GM21526 (cell line): ENCODE measurements around the gene PLGRKT.
A peak's percentile ranks its signal among the peaks of the same experiment; 100 is the strongest.
"Not testable (repeated sequence)": the region's sequence is repeated elsewhere in the genome, so short reads cannot be mapped to it uniquely, and the experiment has no call there.

Source experiments
- ATAC-seq: cut with Tn5 transposase; IDR thresholded peaks from one replicate; pipeline ENCODE4 v1.9.1; 2021; ENCODE audit warnings: moderate library complexity; ENCODE audit not compliant: unreplicated experiment, low FRiP score

Gene PLGRKT

DNA sequence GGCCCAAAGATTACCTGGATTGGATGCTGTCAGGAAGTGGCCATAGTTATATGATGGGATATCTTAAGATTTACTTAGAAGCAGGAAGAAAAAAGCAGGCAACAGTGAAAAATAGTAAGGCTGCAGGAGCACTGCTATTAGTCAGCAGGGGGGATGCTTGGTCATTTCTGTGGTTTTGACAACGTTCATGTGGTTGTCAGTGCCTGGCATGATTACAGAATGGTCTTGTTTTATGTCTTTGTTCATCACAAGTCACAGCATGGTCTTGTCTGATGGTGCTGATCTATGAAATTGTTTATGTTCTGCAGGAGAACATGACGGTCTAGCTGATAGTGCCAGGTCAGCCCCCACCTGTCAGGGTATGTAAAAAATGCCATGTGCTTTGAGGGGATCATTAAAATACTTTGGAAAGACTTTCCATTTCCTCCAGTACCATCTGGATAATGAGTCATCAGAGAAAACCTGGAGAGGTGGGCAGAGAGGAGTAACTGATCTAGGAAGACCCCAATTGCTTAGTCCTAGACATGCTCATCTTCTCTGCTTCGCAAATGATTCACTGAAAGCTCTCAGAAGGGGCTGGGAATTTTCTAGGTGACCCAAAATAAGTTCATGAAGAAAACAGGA, 48.5 kb downstream of the PLGRKT start:
- no peak for ATAC-seq

DNA sequence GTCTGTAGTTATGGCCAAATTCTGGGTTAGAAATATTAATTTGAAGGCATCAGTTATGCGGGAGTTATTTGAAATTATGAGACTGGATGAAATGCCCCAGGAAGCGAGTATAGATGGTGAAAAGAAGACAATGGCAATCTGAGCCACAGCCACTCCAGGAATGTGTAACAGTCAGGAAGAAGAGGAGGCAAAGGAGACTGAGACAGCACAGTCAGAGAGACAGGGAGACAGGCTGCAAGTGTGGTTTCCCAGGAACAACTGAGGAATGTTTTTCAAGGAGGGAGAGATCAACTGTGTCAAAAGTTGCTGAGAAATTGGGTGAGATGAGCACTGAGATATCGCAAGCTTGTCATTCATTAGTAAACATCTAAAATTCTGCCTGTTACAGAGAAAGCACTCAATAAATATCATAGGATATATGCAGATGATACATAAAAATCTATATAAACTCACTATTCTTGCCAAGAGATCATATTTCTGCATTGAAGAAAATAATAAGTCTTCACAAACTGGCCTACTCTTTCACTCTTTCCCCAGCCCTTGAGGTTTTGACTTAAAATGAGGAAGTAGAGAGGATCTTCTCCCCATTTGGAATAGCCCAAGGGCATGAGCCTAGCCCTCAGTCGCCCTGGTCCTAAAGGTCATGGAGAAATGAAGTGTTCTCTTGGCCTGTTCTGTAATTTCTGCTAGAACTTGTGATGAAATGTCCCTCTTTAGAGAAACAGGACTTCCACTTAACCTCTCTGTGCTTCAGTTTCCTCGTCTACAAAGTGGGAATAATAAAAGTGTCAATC, 49.5 kb downstream of the PLGRKT start:
- no peak for ATAC-seq

DNA sequence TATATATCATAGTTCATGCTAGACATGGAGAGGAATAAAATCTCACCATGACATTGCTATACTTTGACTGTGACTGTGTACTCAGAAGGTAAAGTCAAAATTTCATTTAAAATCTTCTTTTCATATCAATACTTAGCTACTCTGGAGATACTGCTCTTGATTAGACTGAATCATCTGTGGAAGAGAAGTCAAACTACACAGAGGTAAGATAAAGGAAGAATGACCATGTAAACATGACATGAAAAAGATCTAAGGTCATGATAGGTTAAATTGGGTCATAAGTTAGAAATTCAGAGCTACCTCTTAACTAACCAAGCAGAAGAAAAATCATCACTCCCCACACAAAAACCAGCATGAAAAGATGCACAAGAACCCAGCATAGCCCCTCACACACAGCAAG, 53.3 kb downstream of the PLGRKT start:
- ATAC-seq = no peak

DNA sequence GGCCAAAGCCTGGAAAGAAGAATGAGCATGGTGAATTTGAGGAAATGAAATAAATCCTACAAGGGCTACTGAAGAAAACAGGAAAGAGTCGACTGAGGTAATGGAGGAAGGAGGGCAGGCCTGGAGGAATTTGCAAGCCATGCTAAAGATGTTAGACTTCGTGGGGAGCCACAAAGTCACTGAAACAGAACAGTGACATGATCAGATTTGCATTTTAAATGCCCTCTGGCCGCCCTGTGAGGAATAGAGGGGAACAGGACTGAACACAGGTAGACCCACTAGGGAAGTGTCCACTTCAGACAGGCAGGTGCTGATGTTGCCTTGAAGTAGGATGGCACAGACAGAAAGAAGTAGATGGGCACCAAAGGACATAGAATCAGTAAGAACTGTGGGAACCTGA, 55.2 kb downstream of the PLGRKT start:
- ATAC-seq = no peak

DNA sequence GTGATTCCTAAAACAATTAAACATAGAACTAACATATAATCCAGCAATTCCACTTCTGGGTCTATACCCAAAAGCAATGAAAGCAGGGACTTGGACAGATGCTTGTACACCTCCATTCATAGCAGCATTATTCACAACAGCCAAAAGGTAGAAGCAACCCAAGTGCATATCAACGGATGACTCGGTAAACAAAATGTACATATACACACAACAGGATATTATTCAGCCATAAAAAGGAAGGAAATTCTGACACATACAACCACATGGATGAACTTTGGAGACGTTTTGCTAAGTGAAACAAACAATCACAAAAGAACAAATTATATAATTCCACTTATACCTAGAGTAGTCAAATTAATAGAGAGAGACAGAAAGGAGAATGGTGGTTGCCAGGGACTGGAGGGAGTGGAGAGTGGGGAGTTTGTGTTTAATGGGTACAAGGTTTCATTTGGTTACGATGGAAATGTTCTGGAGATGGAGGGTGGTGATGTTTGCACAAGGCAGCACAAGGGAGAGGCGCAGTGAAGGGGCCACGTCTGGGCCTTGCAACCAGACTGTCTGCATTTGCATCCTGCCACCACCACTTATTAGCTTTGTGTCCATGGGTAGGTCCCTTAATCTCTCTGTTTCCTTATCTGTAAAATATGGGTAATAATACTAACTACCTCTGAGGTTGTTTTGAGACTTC, 61.8 kb downstream of the PLGRKT start:
- no peak for ATAC-seq

DNA sequence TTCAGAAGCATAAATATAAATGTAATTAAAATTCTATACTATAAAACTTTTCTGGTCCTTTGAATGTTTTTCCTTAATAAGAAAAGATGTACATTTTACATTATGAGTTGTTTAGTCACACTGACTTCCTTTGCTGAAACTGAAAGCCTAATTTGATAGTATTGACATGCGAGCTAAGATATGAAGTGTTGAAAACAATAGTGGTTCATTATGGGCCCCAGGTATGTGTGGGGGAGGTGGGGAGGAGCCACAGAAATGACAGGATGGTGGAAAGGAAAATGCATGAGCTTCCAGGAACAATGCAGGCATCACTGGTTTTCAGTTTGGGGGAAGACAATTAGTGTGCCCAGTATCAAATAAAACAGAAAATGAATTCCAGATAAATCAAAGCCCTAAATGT, 62.6 kb downstream of the PLGRKT start:
- ATAC-seq = no peak

DNA sequence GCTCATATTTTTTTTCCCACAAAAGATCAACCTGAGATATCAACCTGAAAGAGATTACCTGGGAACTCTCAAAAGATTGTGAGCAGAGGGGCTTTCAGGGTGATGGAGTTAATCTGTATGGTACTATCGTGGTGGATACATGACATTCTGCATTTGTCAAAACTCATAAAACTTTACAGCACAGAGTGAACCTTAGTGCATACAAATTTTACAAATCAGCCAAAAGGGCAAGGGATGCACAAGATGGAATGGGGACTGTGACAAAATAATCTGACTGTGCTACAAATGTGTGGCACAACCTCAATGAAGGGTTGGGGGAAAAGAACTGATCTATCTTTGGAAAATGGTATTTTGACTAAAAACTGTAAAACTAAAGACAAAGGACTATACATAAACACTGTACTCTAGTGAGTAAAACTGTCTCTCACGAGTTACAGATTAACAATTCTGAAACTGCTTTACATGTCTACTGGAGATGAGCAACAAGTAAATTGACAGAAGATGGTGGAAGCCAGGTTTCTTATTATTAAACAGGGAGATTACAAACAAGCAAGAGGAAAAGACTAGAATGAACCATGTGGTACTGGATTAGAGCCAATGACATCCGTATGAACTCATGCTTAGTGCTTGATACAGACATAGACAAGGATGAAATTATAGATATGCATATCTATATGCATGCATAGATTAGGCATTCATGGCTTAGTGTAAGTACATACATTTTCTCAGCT, 73.3 kb downstream of the PLGRKT start:
- ATAC-seq = no peak

DNA sequence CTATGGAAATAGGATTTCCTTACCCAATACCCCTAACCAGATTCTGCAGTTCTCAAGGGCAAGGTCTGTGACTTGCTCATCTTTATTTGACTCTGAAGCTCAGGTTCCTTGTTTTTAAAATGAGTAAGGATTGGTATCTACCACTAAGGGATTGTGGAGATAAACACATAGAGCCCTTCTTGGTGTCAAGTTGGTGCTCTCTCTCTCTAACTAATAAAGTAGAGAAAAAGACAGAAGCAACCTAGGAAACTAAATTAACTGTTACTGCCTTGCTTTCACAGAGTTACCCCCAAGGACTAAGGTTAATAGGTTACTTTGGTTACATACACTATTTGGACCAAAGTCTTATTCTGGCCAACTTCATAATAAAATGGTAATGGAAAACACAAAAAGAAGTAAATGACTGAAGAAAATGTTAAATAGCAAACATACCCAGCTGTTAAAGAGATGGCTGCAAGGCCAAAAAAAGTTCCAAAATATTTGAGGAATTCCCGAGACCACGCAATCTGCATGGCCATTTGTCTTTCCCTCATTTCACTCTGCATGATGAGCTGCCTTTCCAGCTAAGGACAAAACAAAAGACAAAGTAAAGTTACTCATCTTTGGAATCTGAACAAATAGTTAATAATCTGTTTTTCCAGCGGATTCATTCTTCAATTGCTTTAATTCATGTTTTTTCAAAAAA, 76.3 kb downstream of the PLGRKT start:
- ATAC-seq = no peak

DNA sequence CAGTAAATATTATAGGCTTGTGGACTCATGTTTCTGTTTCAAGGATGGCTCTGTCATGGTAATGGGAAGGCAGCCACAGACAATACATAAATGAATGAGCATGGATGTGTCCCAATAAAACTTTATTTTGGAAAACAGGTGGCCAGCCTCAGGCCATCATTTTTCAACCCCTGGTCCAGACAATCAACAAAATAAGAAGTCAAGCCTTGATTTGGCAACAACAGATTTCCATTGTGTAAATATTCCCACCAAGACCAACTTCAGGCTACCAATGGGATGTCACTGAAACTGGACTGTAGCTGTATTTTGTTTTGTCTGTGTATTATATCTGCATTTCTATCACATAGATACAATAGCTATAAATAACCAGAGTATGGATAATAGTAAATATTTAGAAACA, 77.4 kb downstream of the PLGRKT start:
- ATAC-seq = no peak

DNA sequence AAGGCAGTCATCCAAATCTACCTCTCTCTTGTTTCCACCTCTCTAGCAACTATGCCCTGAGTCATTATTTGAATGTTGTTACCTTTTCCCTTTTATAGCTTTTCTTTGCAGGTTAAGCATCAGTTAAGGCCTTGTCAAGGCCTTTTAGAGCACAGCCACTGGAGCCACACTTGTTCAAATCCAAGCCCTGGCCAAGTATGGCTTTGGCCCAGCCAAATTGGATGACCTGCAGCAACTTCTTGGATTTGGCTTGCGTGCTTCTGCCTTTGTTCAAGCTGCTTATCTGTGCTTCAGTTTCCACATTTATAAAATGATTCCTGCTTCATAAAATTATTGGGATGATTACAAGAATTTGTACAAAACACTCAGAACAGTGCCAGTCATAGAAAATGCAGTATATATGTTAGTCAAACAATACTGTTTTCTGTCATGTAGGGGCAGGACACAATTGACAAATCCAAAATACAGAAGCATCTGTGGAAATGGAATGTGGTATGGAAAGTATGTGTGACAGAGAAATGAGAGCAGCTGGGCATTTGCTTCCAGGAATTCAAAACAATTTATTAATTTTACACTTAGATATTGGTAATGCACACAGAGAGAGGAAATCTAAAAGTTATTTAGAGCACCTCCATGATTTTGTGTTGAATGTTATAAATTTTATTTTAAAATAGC, 80.2 kb downstream of the PLGRKT start:
- ATAC-seq = no peak

DNA sequence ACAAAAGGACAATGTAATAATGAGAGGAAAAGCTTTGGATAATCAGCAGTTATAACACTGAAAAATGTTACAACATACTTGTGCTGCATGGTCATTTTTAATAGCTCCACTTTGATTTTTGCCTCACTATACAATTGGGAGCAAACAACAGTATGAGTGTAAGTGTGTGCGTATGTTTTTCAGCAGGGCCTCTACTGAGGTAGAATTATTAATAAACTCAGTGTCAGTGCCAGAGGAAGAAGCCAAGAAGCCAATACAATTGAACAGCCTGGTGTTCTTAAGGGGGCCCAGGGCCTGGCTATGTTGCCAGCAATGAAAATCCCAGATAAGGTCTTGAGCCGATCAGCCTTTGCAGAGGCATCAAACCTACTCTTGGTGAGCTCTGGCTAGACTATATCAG, 81.9 kb downstream of the PLGRKT start:
- ATAC-seq = no peak

DNA sequence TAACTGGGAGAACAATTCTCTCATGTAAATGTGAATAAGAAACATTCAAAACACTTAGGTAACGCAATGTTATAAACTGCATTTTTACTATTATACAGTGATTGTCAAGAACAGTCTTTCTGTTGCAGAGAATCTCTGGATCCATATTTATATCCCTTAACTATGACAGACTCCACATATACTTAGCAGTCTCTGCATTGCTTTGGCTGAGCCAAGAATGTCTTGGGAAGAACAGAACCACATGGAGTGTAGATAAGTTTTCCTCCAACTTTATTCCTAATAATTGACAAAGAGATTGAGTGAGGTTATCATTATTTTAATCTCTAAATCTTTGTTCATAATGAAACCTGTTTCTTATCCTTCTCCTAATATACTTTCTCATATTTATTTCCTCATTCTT, 82.5 kb downstream of the PLGRKT start:
- no peak for ATAC-seq

DNA sequence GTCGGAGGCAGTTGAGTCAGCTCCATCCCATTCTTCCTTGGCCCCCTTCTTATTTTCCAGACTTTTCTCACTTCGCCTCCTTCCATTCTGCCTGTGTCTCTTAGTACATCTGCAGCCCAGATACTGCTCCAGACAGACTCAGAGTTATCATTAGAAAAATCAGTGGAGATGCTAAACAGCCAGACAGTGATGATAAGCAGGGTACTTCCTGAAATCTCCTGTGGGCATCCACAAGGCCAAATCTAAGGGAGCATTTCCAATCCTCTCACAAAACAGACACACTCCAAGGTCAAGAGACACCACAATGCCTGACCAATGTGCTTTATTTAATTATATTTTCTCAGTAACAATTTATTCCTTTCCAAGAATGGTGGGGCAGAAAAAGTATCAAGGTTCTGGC, 83.5 kb downstream of the PLGRKT start:
- ATAC-seq = no peak

DNA sequence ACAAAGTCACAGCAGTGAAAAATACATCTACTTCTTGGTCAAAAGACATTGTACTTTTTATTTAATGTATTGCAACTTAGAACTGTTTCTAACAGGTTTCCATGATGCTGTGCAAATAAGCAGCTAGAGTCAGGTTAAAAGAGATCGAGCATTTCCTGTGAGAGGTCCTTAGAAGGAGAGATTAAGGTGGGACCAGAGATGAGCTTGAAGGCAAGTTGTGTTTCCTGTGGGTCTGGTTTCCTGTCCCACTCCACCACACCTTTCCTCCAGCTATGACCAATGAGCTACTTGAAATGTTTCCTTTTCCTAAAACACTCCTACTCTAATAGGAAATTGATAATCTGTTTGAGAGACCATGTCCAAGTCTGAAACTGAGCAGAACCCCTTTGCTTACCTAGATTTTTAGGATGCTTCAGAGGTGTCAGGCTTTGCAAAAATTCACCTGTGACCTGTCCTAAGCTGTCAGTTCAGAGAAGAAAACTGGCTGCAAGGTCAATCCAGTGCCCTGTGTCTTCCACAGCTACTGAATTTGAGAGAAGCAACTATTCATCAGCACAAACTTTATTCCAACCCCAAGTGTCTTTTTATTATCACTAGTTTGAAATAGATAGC, 85.0 kb downstream of the PLGRKT start:
- no peak for ATAC-seq

DNA sequence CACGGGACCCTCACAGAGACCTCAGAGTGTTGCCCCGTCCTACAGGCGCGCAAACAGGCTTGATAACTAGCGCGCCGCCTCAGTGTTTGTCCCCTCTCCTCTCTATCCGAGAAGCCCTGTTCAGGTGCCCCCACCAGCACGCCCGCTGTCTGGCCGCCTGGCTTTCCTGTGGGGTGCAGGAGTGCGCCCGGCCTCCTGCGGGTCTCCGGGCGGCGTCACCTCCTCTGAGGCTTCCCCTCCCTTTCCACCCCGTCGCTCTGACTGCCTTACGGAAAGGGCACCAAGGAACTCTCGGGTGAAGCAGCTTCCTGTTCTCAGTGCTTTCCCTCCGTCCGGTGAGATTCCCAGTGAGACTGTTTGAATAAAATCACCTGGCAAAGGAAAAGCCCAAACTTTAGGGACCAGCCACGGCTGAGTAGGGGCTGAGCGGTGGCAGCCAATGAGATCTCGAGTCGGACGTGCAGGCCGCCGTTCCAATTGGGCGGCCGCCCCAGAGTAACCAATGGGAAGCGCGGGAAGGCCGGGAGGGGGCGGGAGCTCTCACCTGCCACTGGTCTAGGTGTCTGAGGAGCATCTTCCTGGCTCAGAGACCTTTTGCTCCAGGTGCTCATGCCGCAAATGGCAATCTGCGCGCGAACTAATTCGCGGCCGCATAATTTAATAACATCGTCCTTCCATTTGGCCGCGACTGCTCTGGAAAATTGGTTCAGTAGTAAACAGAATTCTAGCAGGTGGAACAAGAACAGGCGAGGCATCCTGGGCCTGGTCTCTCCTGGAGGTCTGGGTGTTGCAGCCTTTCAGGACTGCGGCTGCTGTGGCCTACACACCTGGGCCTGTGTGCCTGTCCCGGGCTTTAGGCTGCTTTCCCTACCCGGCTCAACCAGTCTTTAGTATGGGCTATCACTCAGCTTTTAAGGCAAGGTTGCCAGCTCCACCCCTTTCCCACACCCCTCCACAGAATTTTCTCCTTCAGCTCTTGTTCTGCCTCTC, 98.4 kb downstream of the PLGRKT start, which contains the start of gene RLN1:
RLN1 (minus strand) TSS at position 885 of the 990 bp plus-strand sequence; CDS start at position 755, 130 bp downstream.
- peak; percentile 99 for ATAC-seq

DNA sequence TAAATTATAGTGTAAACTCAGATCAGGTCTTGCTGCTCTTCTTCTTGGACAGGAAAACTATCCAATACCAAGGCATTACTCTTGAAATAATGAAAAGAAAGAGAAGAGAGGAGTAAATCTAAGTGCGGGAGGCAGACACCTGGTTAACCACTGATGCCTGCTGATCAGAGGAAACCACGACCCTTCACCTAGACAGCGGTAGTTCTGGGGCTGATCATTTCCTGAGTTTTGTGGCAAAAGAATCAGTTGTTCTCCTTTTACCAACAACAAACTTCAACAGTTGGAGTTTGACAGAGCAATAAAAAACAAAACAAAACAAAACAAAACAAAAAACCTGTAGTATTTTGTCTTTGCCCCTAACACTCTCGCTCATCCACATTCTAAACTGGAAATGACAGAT, 101.0 kb downstream of the PLGRKT start:
- no peak for ATAC-seq

DNA sequence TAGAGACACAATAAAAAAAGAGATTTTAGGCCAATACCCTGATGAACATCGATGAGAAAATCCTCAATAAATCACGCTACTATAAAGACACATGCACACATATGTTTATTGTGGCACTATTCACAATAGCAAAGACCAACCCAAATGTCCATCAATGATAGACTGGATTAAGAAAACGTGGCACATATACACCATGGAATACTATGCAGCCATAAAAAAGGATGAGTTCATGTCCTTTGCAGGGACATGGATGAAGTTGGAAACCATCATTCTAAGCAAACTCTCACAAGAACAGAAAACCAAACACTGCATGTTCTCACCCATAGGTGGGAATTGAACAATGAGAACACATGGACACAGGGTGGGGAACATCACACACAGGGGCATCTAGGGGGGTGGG, 106.4 kb downstream of the PLGRKT start:
- not testable (repeated sequence) for ATAC-seq

DNA sequence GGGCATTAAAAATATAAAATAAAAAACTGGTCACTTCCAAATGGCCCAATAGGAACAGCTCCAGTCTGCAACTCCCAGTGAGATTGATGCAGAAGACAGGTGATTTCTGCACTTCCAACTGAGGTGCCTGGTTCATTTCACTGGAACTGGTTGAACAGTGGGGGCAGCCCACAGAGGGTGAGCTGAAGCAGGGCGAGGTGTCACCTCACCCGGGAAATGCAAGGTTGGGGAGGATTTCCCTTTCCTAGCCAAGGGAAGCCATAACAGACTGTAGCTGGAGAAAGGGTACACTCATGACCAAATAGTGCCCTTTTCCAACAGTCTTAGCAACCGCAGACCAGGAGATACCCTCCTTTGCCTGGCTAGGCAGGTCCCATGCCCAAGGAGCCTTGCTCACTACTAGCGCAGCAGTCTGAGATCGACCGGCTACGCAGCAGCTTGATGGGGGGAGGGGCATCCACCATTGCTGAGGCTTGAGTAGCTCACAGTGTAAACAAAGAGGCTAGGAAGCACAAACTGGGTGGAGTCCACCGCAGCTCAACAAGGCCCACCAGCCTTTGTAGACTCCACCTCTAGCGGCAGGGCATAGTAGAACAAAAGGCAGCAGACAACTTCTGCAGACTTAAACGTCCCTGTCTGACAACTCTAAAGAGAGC, 110.7 kb downstream of the PLGRKT start:
- no peak for ATAC-seq
